Mucosa of descending colon (tissue), 3 donors: ENCODE results near the gene RMRP. TPM values are rescaled to one million over a fixed set of nuclear protein-coding genes. Genes with fewer than 3 reads are reported as not detected.
"Not testable (repeated sequence)": the region's sequence is repeated elsewhere in the genome, so short reads cannot be mapped to it uniquely, and the experiment has no call there.

Source experiments
- ATAC-seq: fragments of 200-7000 bp; cut with Tn5 transposase; one replicate; pipeline ENCODE4 v1.9.1; 2020; ENCODE audit warnings: mild to moderate bottlenecking, moderate library complexity
- DNase-seq, 3 donors: peaks; one replicate each; pipeline ENCODE4 v3.0.0-alpha.2; 2020
- H3K36me3 ChIP-seq: fragments of 200-600 bp; one replicate; pipeline ENCODE4 v1.8.0; 2021; ENCODE audit warnings: low read depth, mild to moderate bottlenecking
- H3K4me1 ChIP-seq: fragments of 200-600 bp; one replicate; pipeline ENCODE4 v1.8.0; 2021; ENCODE audit warnings: low read depth, mild to moderate bottlenecking
- H3K4me3 ChIP-seq: fragments of 200-600 bp; one replicate; pipeline ENCODE4 v1.8.0; 2021; ENCODE audit warnings: mild to moderate bottlenecking
- H3K9me3 ChIP-seq: fragments of 200-600 bp; one replicate; pipeline ENCODE4 v1.8.0; 2021; ENCODE audit warnings: mild to moderate bottlenecking
- CTCF ChIP-seq: fragments of 200-600 bp; IDR thresholded peaks from one replicate; pipeline ENCODE4 v1.8.0; 2022; ENCODE audit warnings: antibody characterized with exemption, mild to moderate bottlenecking
- intact Hi-C, 2 donors: fragments of 100-400 bp; cut with DNase I in 1 of 2; cut with micrococcal nuclease in 1 of 2; formaldehyde crosslinking; loops; one replicate each; pipeline versions ENCODE4 v1.11.0 to v1.11.1; 2022; cut with DNase I, micrococcal nuclease
- total RNA-seq, 3 donors: library from RNA; stranded (reverse); fragmentation: NEBNext Ultra II Directional in 2 of 3; extraction: Animal tissue kit (Norgen Biotek cat#: 25700) in 2 of 3; gene quantifications; one replicate each; pipeline versions ENCODE4 v1.2.1 to v1.2.4, GENCODE V29; 2021 to 2023
- donor health status: DM: no; HTN: no; CAD: no; lungs with moderate emphysema.
- donor health status: DM: no; HTN: no; CAD: no.
- donor health status: DM: no; HTN: yes; CAD: no.

The RMRP gene
- total RNA-seq, 3 donors from 2014 or later, result 9,213 to 30,268 (median 19,463) TPM

- H3K36me3 ChIP-seq, result no peaks in the 10 kb centered on the region
- no peaks in the 10 kb centered on the region for H3K9me3 ChIP-seq
- intact Hi-C loops, result no loop called here
- TF ChIP-seq CTCF, result no peak
- no peak for ATAC-seq
- no peak overlapping the region for H3K4me3 ChIP-seq
- no peak for DNase-seq
- peaks cover 3% of the 10 kb centered on the region for H3K4me1 ChIP-seq
These were observed 41.7 kb downstream of the RMRP start for GRCh38 chr9:35615981-35616680.

GRCh38 chr9:35612843-35613242 lies 45.0 kb downstream of the RMRP start:
- no peak for DNase-seq
- Histone ChIP-seq H3K36me3 (peaks cover 12% of the 10 kb centered on the region), H3K4me1 (peaks cover 3% of the 10 kb centered on the region), H3K4me3 (no peak overlapping the region), H3K9me3 (no peaks in the 10 kb centered on the region)
- no peak for ATAC-seq
- no peak for TF ChIP-seq CTCF
- intact Hi-C loops, result no loop called here

GRCh38 chr9:35612066-35612465 lies 45.8 kb downstream of the RMRP start:
- ATAC-seq, intact Hi-C loops, H3K4me1 ChIP-seq: not testable (repeated sequence)

GRCh38 chr9:35611230-35611797 lies 46.5 kb downstream of the RMRP start:
- peaks cover 12% of the 10 kb centered on the region for H3K36me3 ChIP-seq
- intact Hi-C loops, result no loop called here
- peaks cover 7% of the 10 kb centered on the region for H3K4me1 ChIP-seq
- peak in 2 of 3 donors; percentile 33 to 47 for DNase-seq
- ATAC-seq, result peak; percentile 71
- no peaks in the 10 kb centered on the region for H3K9me3 ChIP-seq
- peak; percentile 45 for TF ChIP-seq CTCF
- H3K4me3 ChIP-seq, result no peak overlapping the region

More at GRCh38 chr9:35612066-35612465, 45.8 kb downstream of the RMRP start:
- not testable (repeated sequence) for H3K9me3 ChIP-seq, DNase-seq, H3K4me3 ChIP-seq
- peaks cover 12% of the 10 kb centered on the region for H3K36me3 ChIP-seq

GRCh38 chr9:35609820-35610163 lies 48.0 kb downstream of the RMRP start:
- ATAC-seq, result no peak

More at GRCh38 chr9:35609820-35610163, 48.0 kb downstream of the RMRP start:
- intact Hi-C loops, result no loop called here
- Histone ChIP-seq H3K9me3 (no peaks in the 10 kb centered on the region), H3K36me3 (peaks cover 12% of the 10 kb centered on the region), H3K4me3 (no peak overlapping the region), H3K4me1 (peaks cover 11% of the 10 kb centered on the region)
- TF ChIP-seq CTCF, result no peak
- peak in 1 of 3 donors; percentile 27 for DNase-seq
